DOHH2 (cell line): ENCODE measurements around the gene SLC35F2.

Experiments used
- H3F3A ChIP-seq: fragments of 200-600 bp; sonication (generic), shearing (Covaris generic); 2 replicates; pipeline ENCODE4 v1.6.0; 2016; ENCODE audit warnings: antibody characterized with exemption, mild to moderate bottlenecking; ENCODE audit not compliant: control insufficient read depth, insufficient read depth
- H3K27ac ChIP-seq: fragments of 200-600 bp; sonication (generic); 2 replicates; pipeline ENCODE4 v1.5.1; 2014; ENCODE audit warnings: low read depth, mild to moderate bottlenecking, low read length, moderate library complexity
- H3K27me3 ChIP-seq: fragments of 200-600 bp; sonication (generic); 2 replicates; pipeline ENCODE4 v1.6.1; 2014; ENCODE audit warnings: mild to moderate bottlenecking, low read length, mixed read lengths; ENCODE audit not compliant: control insufficient read depth
- H3K36me3 ChIP-seq: fragments of 200-600 bp; sonication (generic); 2 replicates; pipeline ENCODE4 v1.6.1; 2014; ENCODE audit warnings: mild to moderate bottlenecking, low read length, moderate library complexity, mixed read lengths; ENCODE audit not compliant: control insufficient read depth
- H3K4me1 ChIP-seq: fragments of 200-600 bp; sonication (generic); 2 replicates; pipeline ENCODE4 v1.6.1; 2014; ENCODE audit warnings: mild to moderate bottlenecking, low read length, mixed read lengths; ENCODE audit not compliant: control insufficient read depth
- H3K4me2 ChIP-seq: fragments of 200-600 bp; sonication (generic); 2 replicates; pipeline ENCODE4 v1.6.0; 2014; ENCODE audit warnings: mild to moderate bottlenecking, low read length, moderate library complexity
- H3K4me3 ChIP-seq: fragments of 200-600 bp; sonication (generic); 2 replicates; pipeline ENCODE4 v1.5.1; 2014; ENCODE audit warnings: mild to moderate bottlenecking, low read length, mixed read lengths
- H3K79me2 ChIP-seq: fragments of 200-600 bp; sonication (generic); 2 replicates; pipeline ENCODE4 v1.6.1; 2014; ENCODE audit warnings: mild to moderate bottlenecking, low read length, mixed read lengths; ENCODE audit not compliant: control insufficient read depth
- H3K9me2 ChIP-seq: fragments of 200-600 bp; sonication (generic); replicated peaks from 2 replicates; pipeline ENCODE4 v1.6.1; 2014; ENCODE audit warnings: mild to moderate bottlenecking, low read length, mixed read lengths; ENCODE audit not compliant: control insufficient read depth
- H3K9me3 ChIP-seq: fragments of 200-600 bp; sonication (generic); 2 replicates; pipeline ENCODE4 v1.6.1; 2014; ENCODE audit warnings: antibody characterized with exemption, low read length, mixed read lengths; ENCODE audit not compliant: control insufficient read depth, insufficient read depth
- H4K20me1 ChIP-seq: fragments of 200-600 bp; sonication (generic); 2 replicates; pipeline ENCODE4 v1.6.0; 2014; ENCODE audit warnings: low read depth, mild to moderate bottlenecking, antibody characterized with exemption, low read length, moderate library complexity; ENCODE audit not compliant: control insufficient read depth, insufficient read depth
- CTCF ChIP-seq: fragments of 200-600 bp; sonication (generic); IDR thresholded peaks from one replicate; pipeline ENCODE4 v1.5.1; 2014; ENCODE audit warnings: antibody characterized with exemption, mild to moderate bottlenecking, low read depth, low read length; ENCODE audit not compliant: poor library complexity, severe bottlenecking
- EZH2phosphoT487 ChIP-seq: fragments of 200-600 bp; sonication (generic); IDR thresholded peaks from 2 replicates; pipeline ENCODE4 v1.6.1; 2017; ENCODE audit warnings: borderline replicate concordance, mild to moderate bottlenecking, antibody characterized with exemption, low read length, moderate library complexity, mixed read lengths

Gene SLC35F2

GRCh38 chr11:107819361-107820014 is 39.1 kb downstream of the SLC35F2 start:
- Histone ChIP-seq H3K9me3 (no peaks in the 10 kb centered on the region), H4K20me1 (0 out of 2 replicates have a peak, but pooled peaks cover 5% of the 10 kb centered on the region), H3K36me3 (no peaks in the 10 kb centered on the region), H3K4me1 (peaks cover 4% of the 10 kb centered on the region), H3K9me2 (no peaks in the 10 kb centered on the region), H3K4me3 (no peak overlapping the region), H3K79me2 (peaks cover 86% of the 10 kb centered on the region), H3K27ac (no peak overlapping the region), H3K27me3 (no peaks in the 10 kb centered on the region), H3K4me2 (no peak overlapping the region), H3F3A (peaks cover 4% of the 10 kb centered on the region; the same call in 1 of the 2 replicates)
- TF ChIP-seq CTCF = no peak

GRCh38 chr11:107818491-107818890 is 40.1 kb downstream of the SLC35F2 start:
- Histone ChIP-seq H3K9me2 (no peaks in the 10 kb centered on the region), H3K27ac (no peak overlapping the region), H3K4me3 (no peak overlapping the region), H3F3A (no peaks in the 10 kb centered on the region), H3K4me2 (no peak overlapping the region), H3K79me2 (peaks cover 80% of the 10 kb centered on the region), H4K20me1 (no peaks in the 10 kb centered on the region), H3K36me3 (peaks cover under 1% of the 10 kb centered on the region; the same call in 1 of the 2 replicates), H3K9me3 (no peaks in the 10 kb centered on the region), H3K4me1 (no peaks in the 10 kb centered on the region), H3K27me3 (no peaks in the 10 kb centered on the region)
- TF ChIP-seq EZH2phosphoT487 (no peak), CTCF (no peak)

GRCh38 chr11:107816028-107816427 is 42.6 kb downstream of the SLC35F2 start:
- Histone ChIP-seq H3F3A (no peaks in the 10 kb centered on the region), H4K20me1 (no peaks in the 10 kb centered on the region), H3K9me2 (no peaks in the 10 kb centered on the region), H3K4me2 (no peak overlapping the region), H3K36me3 (peaks cover 14% of the 10 kb centered on the region), H3K4me3 (no peak overlapping the region), H3K79me2 (peaks cover 58% of the 10 kb centered on the region), H3K27me3 (no peaks in the 10 kb centered on the region), H3K9me3 (no peaks in the 10 kb centered on the region), H3K27ac (no peak overlapping the region), H3K4me1 (no peaks in the 10 kb centered on the region)
- TF ChIP-seq EZH2phosphoT487 (no peak), CTCF (no peak)
